ENCODE results near the gene RIN3.

GRCh38 chr14:92500491-92500941 is 13.1 kb upstream of the RIN3 start:
- TF ChIP-seq CTCF (IDR thresholded peaks at IDR 0.05) (no peak), POLR2A (IDR thresholded peaks at IDR 0.05) (no peak)

All from Peyer's patch (tissue), 4 donors.